ENCODE data around the gene PIN1.
"Not testable (repeated sequence)": the region's sequence is repeated elsewhere in the genome, so short reads cannot be mapped to it uniquely, and the experiment has no call there.

The PIN1 gene

GRCh38 chr19:9818734-9819595, 16.2 kb upstream of the PIN1 start, which contains the start of gene FBXL12:
FBXL12 (minus strand) TSS chr19:9819079; CDS start chr19:9818813, 266 bp downstream.
- DNase-seq: peak; percentile 100

GRCh38 chr19:9819596-9819909, 15.6 kb upstream of the PIN1 start:
- no peak for DNase-seq

GRCh38 chr19:9820034-9820433, 15.1 kb upstream of the PIN1 start:
- not testable (repeated sequence) for DNase-seq

GRCh38 chr19:9823816-9824215, 11.3 kb upstream of the PIN1 start:
- no peak for DNase-seq

- DNase-seq: peak; percentile 92
Observed at GRCh38 chr19:9827289-9828238, 7.6 kb upstream of the PIN1 start, which contains the start of gene UBL5. UBL5 (plus strand) TSS chr19:9827918; CDS start chr19:9828338, 420 bp downstream.

- DNase-seq: no peak
Observed at GRCh38 chr19:9828551-9829063, 6.5 kb upstream of the PIN1 start.

GRCh38 chr19:9834307-9834725, 802 bp upstream of the PIN1 start:
- DNase-seq: no peak

GRCh38 chr19:9835507-9835949, 410 bp downstream of the PIN1 start:
- no peak for DNase-seq

- no peak for DNase-seq
Observed at GRCh38 chr19:9836021-9836420, 903 bp downstream of the PIN1 start.

- DNase-seq: no peak
Observed at GRCh38 chr19:9838324-9838723, 3.2 kb downstream of the PIN1 start.

- DNase-seq: no peak
Observed at GRCh38 chr19:9839415-9839814, 4.3 kb downstream of the PIN1 start.

GRCh38 chr19:9842834-9843625, 7.9 kb downstream of the PIN1 start:
- no peak for DNase-seq

GRCh38 chr19:9843626-9844273, 8.6 kb downstream of the PIN1 start:
- not testable (repeated sequence) for DNase-seq

GRCh38 chr19:9847087-9847671, 12.1 kb downstream of the PIN1 start:
- DNase-seq: peak; percentile 75

GRCh38 chr19:9848060-9848459, 12.9 kb downstream of the PIN1 start:
- peak; percentile 63 for DNase-seq

- DNase-seq: no peak
Observed at GRCh38 chr19:9848762-9849161, 13.6 kb downstream of the PIN1 start.

GRCh38 chr19:9849791-9850190, 14.7 kb downstream of the PIN1 start:
- no peak for DNase-seq

- no peak for DNase-seq
Observed at GRCh38 chr19:9850235-9850959, 15.3 kb downstream of the PIN1 start.

GRCh38 chr19:9854282-9854846, 19.2 kb downstream of the PIN1 start:
- DNase-seq: no peak

GRCh38 chr19:9856609-9857008, 21.5 kb downstream of the PIN1 start:
- no peak for DNase-seq

Measured in activated CD8-positive, alpha-beta memory T cell treated with anti-CD3 and anti-CD28 coated beads, Interleukin-2, amount 50 U/mL, for 48 hours (primary cell).